ENCODE measurements around the gene FAM117B. TPM values are rescaled to one million over a fixed set of nuclear protein-coding genes. Genes with fewer than 3 reads are reported as not detected.

Gene FAM117B
- total RNA-seq, 1 donor from 2014 or later: 9.6 TPM

DNA sequence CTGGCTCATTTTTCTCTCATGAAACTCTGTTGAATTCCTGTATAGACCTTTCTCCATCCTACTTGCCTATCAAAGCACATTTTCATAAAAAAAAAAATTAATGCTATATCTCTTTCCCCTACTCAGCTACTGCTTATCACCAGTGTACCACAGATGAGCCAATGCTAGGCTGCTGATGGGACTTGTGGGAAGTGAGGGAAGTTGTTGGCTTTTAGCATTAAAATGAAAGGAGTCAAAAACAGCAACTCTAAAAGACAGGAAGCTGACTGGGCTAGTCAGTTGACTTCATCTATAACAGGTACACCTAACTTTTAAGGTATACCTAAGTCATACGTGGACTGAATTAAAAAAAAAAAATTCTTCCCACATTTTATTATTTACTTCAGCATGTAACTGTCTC is 102.1 kb downstream of the FAM117B start:
- no peak for DNase-seq (ENCODE audit: extremely low spot score, unreplicated experiment)
- H3K4me3 Mint-ChIP-seq (ENCODE audit: unreplicated experiment): no peak overlapping the region
- H3K27me3 Mint-ChIP-seq (ENCODE audit: unreplicated experiment): no peaks in the 10 kb centered on the region
- H3K4me1 Mint-ChIP-seq (ENCODE audit: unreplicated experiment): no peaks in the 10 kb centered on the region
- H3K36me3 Mint-ChIP-seq (ENCODE audit: unreplicated experiment): peaks cover 16% of the 10 kb centered on the region
- peaks cover 4% of the 10 kb centered on the region for H3K9me3 Mint-ChIP-seq (ENCODE audit: unreplicated experiment)
- TF ChIP-seq, protein P1, sequence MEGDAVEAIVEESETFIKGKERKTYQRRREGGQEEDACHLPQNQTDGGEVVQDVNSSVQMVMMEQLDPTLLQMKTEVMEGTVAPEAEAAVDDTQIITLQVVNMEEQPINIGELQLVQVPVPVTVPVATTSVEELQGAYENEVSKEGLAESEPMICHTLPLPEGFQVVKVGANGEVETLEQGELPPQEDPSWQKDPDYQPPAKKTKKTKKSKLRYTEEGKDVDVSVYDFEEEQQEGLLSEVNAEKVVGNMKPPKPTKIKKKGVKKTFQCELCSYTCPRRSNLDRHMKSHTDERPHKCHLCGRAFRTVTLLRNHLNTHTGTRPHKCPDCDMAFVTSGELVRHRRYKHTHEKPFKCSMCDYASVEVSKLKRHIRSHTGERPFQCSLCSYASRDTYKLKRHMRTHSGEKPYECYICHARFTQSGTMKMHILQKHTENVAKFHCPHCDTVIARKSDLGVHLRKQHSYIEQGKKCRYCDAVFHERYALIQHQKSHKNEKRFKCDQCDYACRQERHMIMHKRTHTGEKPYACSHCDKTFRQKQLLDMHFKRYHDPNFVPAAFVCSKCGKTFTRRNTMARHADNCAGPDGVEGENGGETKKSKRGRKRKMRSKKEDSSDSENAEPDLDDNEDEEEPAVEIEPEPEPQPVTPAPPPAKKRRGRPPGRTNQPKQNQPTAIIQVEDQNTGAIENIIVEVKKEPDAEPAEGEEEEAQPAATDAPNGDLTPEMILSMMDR (IDR thresholded peaks at IDR 0.05): no peak
- H3K27ac Mint-ChIP-seq (ENCODE audit: unreplicated experiment): no peak overlapping the region

DNA sequence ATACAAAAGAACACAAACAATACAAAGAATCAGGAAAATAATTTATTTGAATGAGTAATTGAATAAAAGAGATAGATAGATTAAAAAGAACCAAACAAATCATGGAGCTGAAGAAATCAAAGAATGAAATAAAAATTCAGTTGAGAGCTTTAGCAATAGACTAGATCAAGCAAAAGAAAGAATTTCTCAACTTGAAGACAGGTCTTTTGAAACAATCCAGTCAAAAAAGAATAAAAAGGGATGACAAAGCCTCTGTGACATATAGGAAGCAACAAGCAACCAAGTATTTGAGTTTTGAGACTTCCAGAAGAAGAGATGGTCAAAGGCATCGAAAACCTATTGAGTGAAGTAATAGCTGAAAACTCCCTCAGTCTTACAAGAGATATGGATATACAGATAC is 108.8 kb downstream of the FAM117B start:
- Mint-ChIP-seq H3K36me3 (ENCODE audit: unreplicated experiment) (peaks cover 24% of the 10 kb centered on the region), H3K27me3 (ENCODE audit: unreplicated experiment) (no peaks in the 10 kb centered on the region), H3K27ac (ENCODE audit: unreplicated experiment) (no peak overlapping the region), H3K4me1 (ENCODE audit: unreplicated experiment) (no peaks in the 10 kb centered on the region), H3K4me3 (ENCODE audit: unreplicated experiment) (no peak overlapping the region), H3K9me3 (ENCODE audit: unreplicated experiment) (peaks cover 29% of the 10 kb centered on the region)
- DNase-seq (ENCODE audit: extremely low spot score, unreplicated experiment): no peak
- TF ChIP-seq, protein P1 (IDR thresholded peaks at IDR 0.05): no peak

DNA sequence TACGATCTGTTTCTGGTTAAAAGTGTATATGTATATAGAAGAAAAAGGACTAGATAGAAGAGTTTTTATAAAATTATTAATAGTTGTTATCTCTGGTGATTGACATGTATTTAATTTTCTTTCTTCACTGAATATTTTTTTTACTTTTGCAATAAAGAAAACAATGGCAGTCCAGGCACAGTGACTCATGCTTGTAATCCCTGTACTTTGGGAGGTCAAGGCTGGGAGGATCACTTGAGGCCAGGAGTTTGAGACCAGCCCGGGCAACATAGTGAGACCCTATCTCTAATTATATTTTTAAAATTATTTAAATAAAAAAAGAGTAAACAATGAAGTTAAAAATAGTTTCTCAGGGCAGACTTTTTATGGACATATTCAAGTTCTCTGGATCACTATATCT is 114.7 kb downstream of the FAM117B start:
- TF ChIP-seq, protein P1 (IDR thresholded peaks at IDR 0.05): no peak
- Mint-ChIP-seq H3K36me3 (ENCODE audit: unreplicated experiment) (peaks cover 8% of the 10 kb centered on the region), H3K4me1 (ENCODE audit: unreplicated experiment) (peaks cover 7% of the 10 kb centered on the region), H3K4me3 (ENCODE audit: unreplicated experiment) (no peak overlapping the region), H3K27ac (ENCODE audit: unreplicated experiment) (no peak overlapping the region), H3K27me3 (ENCODE audit: unreplicated experiment) (no peaks in the 10 kb centered on the region), H3K9me3 (ENCODE audit: unreplicated experiment) (peaks cover 27% of the 10 kb centered on the region)
- DNase-seq (ENCODE audit: extremely low spot score, unreplicated experiment): no peak

DNA sequence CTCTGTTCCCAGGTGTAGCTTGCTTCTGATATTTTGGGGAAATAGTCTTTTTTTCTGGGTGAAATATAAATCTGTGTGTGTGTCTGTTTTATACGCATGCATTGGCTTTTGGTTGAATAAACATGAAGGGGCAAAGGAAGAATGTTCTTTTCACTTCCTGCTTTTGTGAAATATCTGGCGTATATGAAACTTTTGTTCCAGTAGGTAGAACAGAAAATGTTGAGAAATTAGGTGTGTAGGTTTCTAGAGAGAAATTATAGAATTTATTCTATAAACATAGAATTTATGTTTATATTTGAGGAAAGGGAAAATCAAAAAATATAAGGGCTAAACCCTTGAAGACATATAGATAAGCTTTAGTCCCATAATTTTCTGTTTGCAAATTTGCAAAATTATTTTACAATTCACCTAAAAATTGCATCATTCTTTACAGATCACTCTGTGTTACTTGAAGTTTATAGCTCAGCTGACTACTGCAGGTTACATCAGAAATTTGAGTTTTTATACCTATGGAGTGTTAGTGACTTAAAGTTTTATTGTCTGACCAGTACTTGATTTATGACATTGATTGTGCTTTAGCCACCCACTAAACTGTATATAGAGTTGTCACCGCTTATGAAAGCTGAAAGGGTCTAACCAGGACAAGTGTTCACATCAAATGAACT is 116.1 kb downstream of the FAM117B start:
- DNase-seq (ENCODE audit: extremely low spot score, unreplicated experiment): no peak
- no peak overlapping the region for H3K27ac Mint-ChIP-seq (ENCODE audit: unreplicated experiment)

DNA sequence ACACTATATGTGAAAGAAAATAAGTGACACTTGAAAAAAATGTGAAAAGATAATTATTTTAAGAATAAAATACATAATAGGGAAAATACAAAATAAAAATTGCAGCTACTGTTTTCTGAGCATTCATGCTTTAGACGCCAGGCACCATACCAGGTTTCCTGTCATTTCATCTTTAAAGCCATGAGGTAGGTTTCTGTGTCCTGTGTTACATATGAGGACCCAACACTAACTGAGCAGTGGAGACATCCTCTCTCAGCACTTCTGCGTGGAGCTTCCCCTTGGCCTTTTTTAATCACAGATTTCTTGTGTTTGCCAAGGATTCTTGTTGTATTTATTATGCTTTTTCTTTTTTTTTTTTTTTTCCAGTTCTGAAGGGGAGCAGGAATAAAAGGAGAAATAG is 117.3 kb downstream of the FAM117B start:
- Mint-ChIP-seq H3K4me1 (ENCODE audit: unreplicated experiment) (peaks cover 7% of the 10 kb centered on the region), H3K36me3 (ENCODE audit: unreplicated experiment) (peaks cover 7% of the 10 kb centered on the region), H3K4me3 (ENCODE audit: unreplicated experiment) (no peak overlapping the region), H3K9me3 (ENCODE audit: unreplicated experiment) (peaks cover 19% of the 10 kb centered on the region), H3K27me3 (ENCODE audit: unreplicated experiment) (no peaks in the 10 kb centered on the region), H3K27ac (ENCODE audit: unreplicated experiment) (no peak overlapping the region)
- DNase-seq (ENCODE audit: extremely low spot score, unreplicated experiment): no peak
- TF ChIP-seq, protein P1 (IDR thresholded peaks at IDR 0.05): no peak

More for the DNA sequence above, 116.1 kb downstream of the FAM117B start:
- Mint-ChIP-seq H3K4me1 (ENCODE audit: unreplicated experiment) (peaks cover 7% of the 10 kb centered on the region), H3K9me3 (ENCODE audit: unreplicated experiment) (peaks cover 26% of the 10 kb centered on the region), H3K27me3 (ENCODE audit: unreplicated experiment) (no peaks in the 10 kb centered on the region), H3K4me3 (ENCODE audit: unreplicated experiment) (no peak overlapping the region), H3K36me3 (ENCODE audit: unreplicated experiment) (peaks cover 8% of the 10 kb centered on the region)
- TF ChIP-seq, protein P1 (IDR thresholded peaks at IDR 0.05): no peak
